ENCODE results near the gene ZFP14. TPM values are rescaled to one million over a fixed set of nuclear protein-coding genes. Genes with fewer than 3 reads are reported as not detected.

The ZFP14 gene
- total RNA-seq, 1 experiment from 2014 or later = 3.5 TPM

DNA sequence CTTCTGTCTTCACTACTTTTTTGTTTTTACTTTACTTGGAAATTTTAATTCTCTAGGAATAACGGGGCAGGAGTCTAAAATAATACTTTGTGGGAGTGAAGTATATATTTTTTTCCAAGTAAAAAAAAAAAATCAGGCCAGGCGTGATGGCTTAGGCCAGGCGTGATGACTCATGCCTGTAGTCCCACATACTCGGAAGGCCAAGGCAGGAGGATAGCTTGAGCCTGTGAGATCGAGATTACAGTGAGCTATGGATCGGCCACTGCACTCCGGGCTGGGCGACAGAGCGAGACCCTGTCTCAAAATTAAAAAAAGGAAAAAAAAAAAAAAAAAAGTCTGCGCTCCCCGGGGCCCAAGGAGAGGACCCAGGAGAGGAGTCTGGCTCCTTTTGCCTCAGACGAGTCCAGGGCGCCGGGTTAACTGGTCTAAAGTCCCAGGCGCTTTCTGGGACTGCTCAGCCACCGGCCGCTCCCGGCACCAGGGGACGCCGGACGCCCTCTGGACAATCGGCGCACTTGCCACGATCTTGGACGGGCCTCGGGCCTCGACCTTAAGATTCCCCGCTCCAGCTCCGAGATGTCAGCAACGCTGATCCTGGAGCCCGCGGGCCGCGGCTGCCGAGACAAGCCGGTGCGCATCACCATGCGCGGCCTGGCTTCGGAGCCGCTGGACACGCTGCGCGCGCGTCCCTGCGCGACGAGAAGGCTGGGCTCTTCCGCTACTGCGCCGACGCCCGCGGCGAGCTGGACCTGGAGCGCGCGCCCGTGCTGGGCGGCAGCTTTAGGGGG lies 42.2 kb upstream of the ZFP14 start:
- Mint-ChIP-seq H3K27ac (ENCODE audit: unreplicated experiment) (no peak overlapping the region), H3K4me3 (ENCODE audit: unreplicated experiment) (no peak overlapping the region), H3K36me3 (ENCODE audit: insufficient read depth, unreplicated experiment) (peaks cover 9% of the 10 kb centered on the region), H3K9me3 (ENCODE audit: unreplicated experiment) (peaks cover 8% of the 10 kb centered on the region), H3K4me1 (ENCODE audit: low read depth, unreplicated experiment) (no peaks in the 10 kb centered on the region), H3K27me3 (ENCODE audit: insufficient read depth, unreplicated experiment) (no peaks in the 10 kb centered on the region)
- H3K9me3 ChIP-seq = peaks cover 11% of the 10 kb centered on the region
- ChIA-PET CTCF (no interaction called here), POLR2A (no interaction called here)
- intact Hi-C loops (cut with micrococcal nuclease; ENCODE audit: unreplicated experiment) = no loop called here
- TF ChIP-seq, protein P1, sequence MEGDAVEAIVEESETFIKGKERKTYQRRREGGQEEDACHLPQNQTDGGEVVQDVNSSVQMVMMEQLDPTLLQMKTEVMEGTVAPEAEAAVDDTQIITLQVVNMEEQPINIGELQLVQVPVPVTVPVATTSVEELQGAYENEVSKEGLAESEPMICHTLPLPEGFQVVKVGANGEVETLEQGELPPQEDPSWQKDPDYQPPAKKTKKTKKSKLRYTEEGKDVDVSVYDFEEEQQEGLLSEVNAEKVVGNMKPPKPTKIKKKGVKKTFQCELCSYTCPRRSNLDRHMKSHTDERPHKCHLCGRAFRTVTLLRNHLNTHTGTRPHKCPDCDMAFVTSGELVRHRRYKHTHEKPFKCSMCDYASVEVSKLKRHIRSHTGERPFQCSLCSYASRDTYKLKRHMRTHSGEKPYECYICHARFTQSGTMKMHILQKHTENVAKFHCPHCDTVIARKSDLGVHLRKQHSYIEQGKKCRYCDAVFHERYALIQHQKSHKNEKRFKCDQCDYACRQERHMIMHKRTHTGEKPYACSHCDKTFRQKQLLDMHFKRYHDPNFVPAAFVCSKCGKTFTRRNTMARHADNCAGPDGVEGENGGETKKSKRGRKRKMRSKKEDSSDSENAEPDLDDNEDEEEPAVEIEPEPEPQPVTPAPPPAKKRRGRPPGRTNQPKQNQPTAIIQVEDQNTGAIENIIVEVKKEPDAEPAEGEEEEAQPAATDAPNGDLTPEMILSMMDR (IDR thresholded peaks at IDR 0.05; ENCODE audit: insufficient read depth in 1 of 2, low read depth in 1 of 2, low read length in 1 of 2, severe bottlenecking in 1 of 2, unreplicated experiment in 1 of 2) = no peak
- H3K4me1 ChIP-seq = no peaks in the 10 kb centered on the region
- H3K27me3 ChIP-seq (replicated peaks; ENCODE audit: control insufficient read depth, insufficient read depth, low read length) = no peaks in the 10 kb centered on the region
- no peak for DNase-seq
- no peak overlapping the region for H3K4me3 ChIP-seq (ENCODE audit: low read depth, low read length)
- no TSS peak for BruUV-seq (replicated peaks)
- no peaks in the 10 kb centered on the region for H3K36me3 ChIP-seq (ENCODE audit: control insufficient read depth, insufficient read depth, low read length)

DNA sequence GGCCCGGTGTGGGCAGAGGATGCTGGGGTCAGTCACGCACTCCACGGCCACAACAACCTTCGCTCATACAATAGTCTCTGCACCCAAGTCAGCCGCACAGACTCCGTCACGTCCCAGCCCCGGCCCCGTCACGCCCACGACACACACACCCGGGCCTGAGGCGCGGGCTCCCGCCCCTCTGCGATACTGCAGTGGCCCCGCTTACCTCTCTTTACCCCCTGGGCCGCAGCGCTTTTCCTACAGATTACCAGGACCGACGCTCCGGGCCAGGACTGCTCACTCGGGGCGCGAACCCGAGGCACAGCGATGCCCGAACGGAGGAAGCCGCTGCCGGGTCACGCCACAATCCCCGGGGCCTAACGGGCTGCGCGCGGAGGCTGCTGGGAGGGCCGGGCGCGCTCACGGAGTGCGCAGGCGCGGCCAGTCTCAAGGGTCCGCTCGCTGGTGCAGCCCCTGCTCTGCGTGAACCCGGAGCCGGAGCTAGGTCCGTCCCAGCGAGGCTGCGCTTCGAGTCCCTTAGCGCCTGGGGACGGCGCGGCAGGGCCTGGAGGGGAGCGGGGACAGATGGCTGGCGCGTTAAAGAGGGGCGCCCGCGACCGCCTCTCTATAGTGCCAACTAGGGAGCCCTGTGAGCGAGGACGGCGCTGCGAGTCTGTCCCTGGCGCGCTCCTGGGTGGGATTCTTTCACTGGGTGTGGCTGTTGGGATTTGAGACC lies 39.4 kb upstream of the ZFP14 start, which contains the start of gene ZFP82:
TSS of gene ZFP82 (minus strand) at position 358 of the 715 bp plus-strand sequence. CDS start 8,855 bp downstream, outside the sequence.
- peaks cover 13% of the 10 kb centered on the region for H3K9me3 ChIP-seq
- intact Hi-C loops (cut with micrococcal nuclease; ENCODE audit: unreplicated experiment) = loop anchor here (2.0 kb wide), 1 partner anchor 110 kb away; the partner anchor contains the start of gene ZNF260
- Mint-ChIP-seq H3K4me1 (ENCODE audit: low read depth, unreplicated experiment) (no peaks in the 10 kb centered on the region), H3K9me3 (ENCODE audit: unreplicated experiment) (no peaks in the 10 kb centered on the region), H3K4me3 (ENCODE audit: unreplicated experiment) (peak within 1 kb of the TSS; percentile 97), H3K27ac (ENCODE audit: unreplicated experiment) (peak within 1 kb of the TSS; percentile 92), H3K36me3 (ENCODE audit: insufficient read depth, unreplicated experiment) (peaks cover 9% of the 10 kb centered on the region), H3K27me3 (ENCODE audit: insufficient read depth, unreplicated experiment) (no peaks in the 10 kb centered on the region)
- peak within 1 kb of the TSS; percentile 61 for H3K4me3 ChIP-seq (ENCODE audit: low read depth, low read length)
- H3K36me3 ChIP-seq (ENCODE audit: control insufficient read depth, insufficient read depth, low read length) = no peaks in the 10 kb centered on the region
- TF ChIP-seq, protein P1 (IDR thresholded peaks at IDR 0.05; ENCODE audit: insufficient read depth in 1 of 2, low read depth in 1 of 2, low read length in 1 of 2, severe bottlenecking in 1 of 2, unreplicated experiment in 1 of 2) = no peak
- CTCF ChIA-PET = no interaction called here
- DNase-seq = peak; percentile 70 to 80
- POLR2A ChIA-PET = interaction anchor here (0.6 kb wide), 1 partner anchor 88 kb away, joined by 20 read pairs; no protein-coding TSS in a partner anchor
- BruUV-seq (replicated peaks) = no TSS peak
- no peaks in the 10 kb centered on the region for H3K27me3 ChIP-seq (replicated peaks; ENCODE audit: control insufficient read depth, insufficient read depth, low read length)
- H3K4me1 ChIP-seq = no peaks in the 10 kb centered on the region

DNA sequence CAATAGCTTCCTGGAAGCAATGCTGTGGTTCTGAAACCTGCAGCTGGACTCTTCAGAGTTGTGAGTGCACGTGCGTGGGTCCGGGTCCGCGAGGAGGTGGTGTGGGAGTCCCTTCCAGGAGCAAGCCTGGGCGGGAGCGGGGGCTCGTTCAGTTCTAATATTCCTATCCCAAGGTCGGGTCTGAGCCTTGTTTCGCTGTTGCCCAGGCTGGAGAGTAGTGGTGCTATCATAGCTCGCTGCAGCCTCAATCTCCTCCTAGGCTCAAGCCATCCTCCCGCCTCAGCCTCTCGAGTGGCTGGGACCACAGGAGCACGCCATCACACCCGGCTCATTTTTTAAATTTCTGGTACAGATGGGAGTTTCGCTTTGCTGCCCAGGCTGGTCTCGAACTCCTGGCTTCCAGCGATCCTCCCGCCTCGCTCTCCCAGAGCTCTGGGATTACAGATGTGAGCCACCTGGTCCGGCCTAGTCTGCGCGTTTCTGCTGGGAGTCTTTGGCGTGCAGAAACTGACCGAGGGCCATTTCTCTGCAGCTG lies 38.8 kb upstream of the ZFP14 start:
- H3K9me3 Mint-ChIP-seq (ENCODE audit: unreplicated experiment) = no peaks in the 10 kb centered on the region
- H3K4me3 Mint-ChIP-seq (ENCODE audit: unreplicated experiment) = peak overlapping the region; percentile 97
- no peaks in the 10 kb centered on the region for H3K27me3 Mint-ChIP-seq (ENCODE audit: insufficient read depth, unreplicated experiment)
- intact Hi-C loops (cut with micrococcal nuclease; ENCODE audit: unreplicated experiment) = loop anchor here (2.0 kb wide), 1 partner anchor 111 kb away; the partner anchor contains the start of gene ZNF260
- Histone ChIP-seq H3K4me3 (ENCODE audit: low read depth, low read length) (peak overlapping the region; percentile 61), H3K4me1 (no peaks in the 10 kb centered on the region), H3K36me3 (ENCODE audit: control insufficient read depth, insufficient read depth, low read length) (no peaks in the 10 kb centered on the region), H3K27me3 (replicated peaks; ENCODE audit: control insufficient read depth, insufficient read depth, low read length) (no peaks in the 10 kb centered on the region), H3K9me3 (peaks cover 13% of the 10 kb centered on the region; the same call in 1 of the 2 replicates)
- CTCF ChIA-PET = no interaction called here
- no TSS peak for BruUV-seq (replicated peaks)
- DNase-seq = no peak
- POLR2A ChIA-PET = interaction anchor here (0.6 kb wide), 1 partner anchor 89 kb away, joined by 20 read pairs; no protein-coding TSS in a partner anchor
- peaks cover 9% of the 10 kb centered on the region for H3K36me3 Mint-ChIP-seq (ENCODE audit: insufficient read depth, unreplicated experiment)
- no peaks in the 10 kb centered on the region for H3K4me1 Mint-ChIP-seq (ENCODE audit: low read depth, unreplicated experiment)
- H3K27ac Mint-ChIP-seq (ENCODE audit: unreplicated experiment) = peak overlapping the region; percentile 92
- TF ChIP-seq, protein P1 (IDR thresholded peaks at IDR 0.05; ENCODE audit: insufficient read depth in 1 of 2, low read depth in 1 of 2, low read length in 1 of 2, severe bottlenecking in 1 of 2, unreplicated experiment in 1 of 2) = no peak
